Hematopoietic multipotent progenitor cell treated with erythropoietin and hydrocortisone succinate and interleukin-3 and kit ligand, for 17 days (in vitro differentiated cells): ENCODE measurements around the gene DNAI7.

Experiments used
- DNase-seq: peaks from one replicate; pipeline ENCODE4 v3.0.0-alpha.2; 2015; ENCODE audit warnings: low spot score

DNAI7 gene

GRCh38 chr12:25100194-25101091 lies 94.5 kb downstream of the DNAI7 start:
- DNase-seq, result no peak

GRCh38 chr12:25099010-25099409 lies 96.0 kb downstream of the DNAI7 start:
- DNase-seq, result no peak

- no peak for DNase-seq
These were observed 105.2 kb downstream of the DNAI7 start for GRCh38 chr12:25089738-25090137.

GRCh38 chr12:25087596-25087995 lies 107.4 kb downstream of the DNAI7 start:
- no peak for DNase-seq

- no peak for DNase-seq
These were observed 110.1 kb downstream of the DNAI7 start for GRCh38 chr12:25084816-25085215.

- no peak for DNase-seq
These were observed 111.7 kb downstream of the DNAI7 start for GRCh38 chr12:25083211-25083610.

- no peak for DNase-seq
These were observed 112.3 kb downstream of the DNAI7 start for GRCh38 chr12:25082628-25083027.

- no peak for DNase-seq
These were observed 115.6 kb downstream of the DNAI7 start for GRCh38 chr12:25079393-25079792.

GRCh38 chr12:25074954-25075353 lies 120.0 kb downstream of the DNAI7 start:
- DNase-seq, result no peak

GRCh38 chr12:25074113-25074512 lies 120.8 kb downstream of the DNAI7 start:
- DNase-seq, result no peak

GRCh38 chr12:25072906-25073650 lies 121.9 kb downstream of the DNAI7 start:
- DNase-seq, result no peak

- DNase-seq, result no peak
These were observed 123.6 kb downstream of the DNAI7 start for GRCh38 chr12:25071366-25071765.

GRCh38 chr12:25069224-25069623 lies 125.7 kb downstream of the DNAI7 start:
- no peak for DNase-seq

GRCh38 chr12:25065035-25065434 lies 129.9 kb downstream of the DNAI7 start:
- no peak for DNase-seq

GRCh38 chr12:25063873-25064628 lies 130.9 kb downstream of the DNAI7 start:
- no peak for DNase-seq

- no peak for DNase-seq
These were observed 136.3 kb downstream of the DNAI7 start for GRCh38 chr12:25058658-25059058.
